Ramos (cell line): ENCODE data around the gene ATL1.

Experiments
- in situ Hi-C: fragments of 300-500 bp; cut with MboI; formaldehyde crosslinking; loops from one replicate; pipeline ENCODE4 v1.14.3; 2022; ENCODE audit warnings: low sequenced_read_pairs; ENCODE audit not compliant: unreplicated experiment

Gene ATL1

GRCh38 chr14:50598765-50599164, 38.8 kb downstream of the ATL1 start:
- in situ Hi-C loops = no loop called here

- in situ Hi-C loops = loop anchor here (25.0 kb wide), 2 partner anchors 112 to 262 kb away; partner anchors contain the start of gene ABHD12B
These were observed 39.9 kb downstream of the ATL1 start for GRCh38 chr14:50599700-50600444.

GRCh38 chr14:50600849-50601248, 40.9 kb downstream of the ATL1 start:
- in situ Hi-C loops = loop anchor here (25.0 kb wide), 2 partner anchors 111 to 261 kb away; partner anchors contain the start of gene ABHD12B

- in situ Hi-C loops = loop anchor here (25.0 kb wide), 2 partner anchors 111 to 261 kb away; partner anchors contain the start of gene ABHD12B
These were observed 41.4 kb downstream of the ATL1 start for GRCh38 chr14:50601394-50601793.

- in situ Hi-C loops = loop anchor here (25.0 kb wide), 2 partner anchors 110 to 260 kb away; partner anchors contain the start of gene ABHD12B
These were observed 42.1 kb downstream of the ATL1 start for GRCh38 chr14:50602035-50602434.

GRCh38 chr14:50603565-50603964, 43.6 kb downstream of the ATL1 start:
- in situ Hi-C loops = loop anchor here (25.0 kb wide), 2 partner anchors 109 to 259 kb away; partner anchors contain the start of gene ABHD12B

- in situ Hi-C loops = loop anchor here (25.0 kb wide), 2 partner anchors 107 to 257 kb away; partner anchors contain the start of gene ABHD12B
These were observed 45.8 kb downstream of the ATL1 start for GRCh38 chr14:50605766-50606165.

GRCh38 chr14:50606468-50606867, 46.5 kb downstream of the ATL1 start:
- in situ Hi-C loops = loop anchor here (25.0 kb wide), 2 partner anchors 106 to 256 kb away; partner anchors contain the start of gene ABHD12B

- in situ Hi-C loops = loop anchor here (25.0 kb wide), 2 partner anchors 105 to 255 kb away; partner anchors contain the start of gene ABHD12B
These were observed 47.2 kb downstream of the ATL1 start for GRCh38 chr14:50607181-50607580.

GRCh38 chr14:50607761-50608160, 47.8 kb downstream of the ATL1 start:
- in situ Hi-C loops = loop anchor here (25.0 kb wide), 2 partner anchors 105 to 255 kb away; partner anchors contain the start of gene ABHD12B

GRCh38 chr14:50608302-50608851, 48.4 kb downstream of the ATL1 start:
- in situ Hi-C loops = loop anchor here (25.0 kb wide), 2 partner anchors 104 to 254 kb away; partner anchors contain the start of gene ABHD12B

GRCh38 chr14:50610465-50610864, 50.5 kb downstream of the ATL1 start:
- in situ Hi-C loops = loop anchor here (25.0 kb wide), 2 partner anchors 102 to 252 kb away; partner anchors contain the start of gene ABHD12B

GRCh38 chr14:50612806-50613205, 52.9 kb downstream of the ATL1 start:
- in situ Hi-C loops = loop anchor here (25.0 kb wide), 2 partner anchors 99 to 249 kb away; partner anchors contain the start of gene ABHD12B

GRCh38 chr14:50615056-50615455, 55.1 kb downstream of the ATL1 start:
- in situ Hi-C loops = loop anchor here (25.0 kb wide), 2 partner anchors 97 to 247 kb away; partner anchors contain the start of gene ABHD12B

- in situ Hi-C loops = loop anchor here (25.0 kb wide), 2 partner anchors 97 to 247 kb away; partner anchors contain the start of gene ABHD12B
These were observed 55.6 kb downstream of the ATL1 start for GRCh38 chr14:50615552-50615951.

GRCh38 chr14:50616275-50616674, 56.3 kb downstream of the ATL1 start:
- in situ Hi-C loops = loop anchor here (25.0 kb wide), 2 partner anchors 96 to 246 kb away; partner anchors contain the start of gene ABHD12B

GRCh38 chr14:50619569-50620141, 59.7 kb downstream of the ATL1 start:
- in situ Hi-C loops = loop anchor here (25.0 kb wide), 2 partner anchors 93 to 243 kb away; partner anchors contain the start of gene ABHD12B

- in situ Hi-C loops = loop anchor here (25.0 kb wide), 2 partner anchors 92 to 242 kb away; partner anchors contain the start of gene ABHD12B
These were observed 60.4 kb downstream of the ATL1 start for GRCh38 chr14:50620341-50620740.

GRCh38 chr14:50622978-50623377, 63.0 kb downstream of the ATL1 start:
- in situ Hi-C loops = loop anchor here (25.0 kb wide), 2 partner anchors 89 to 239 kb away; partner anchors contain the start of gene ABHD12B

- in situ Hi-C loops = loop anchor here (25.0 kb wide), 2 partner anchors 88 to 238 kb away; partner anchors contain the start of gene ABHD12B
These were observed 64.5 kb downstream of the ATL1 start for GRCh38 chr14:50624447-50624846.
